ENCODE results near the gene ARRB2. TPM values are rescaled to one million over a fixed set of nuclear protein-coding genes. Genes with fewer than 3 reads are reported as not detected.

The ARRB2 gene
- total and polyA plus RNA-seq, 2 donors (not counting 3 experiments of a cell fraction or from before 2014, with no cell fraction given): 18.6 to 21.3 TPM

GRCh38 chr17:4708436-4708835, 2.0 kb upstream of the ARRB2 start:
- ChIA-PET CTCF (interaction anchor here (0.9 to 3.4 kb wide), 3 partner anchors 81 to 201 kb away, joined by 4 to 70 read pairs (median 27); partner anchors contain the start of genes CHRNE and GLTPD2), POLR2A (no interaction called here)
- H3K79me2 ChIP-seq (ENCODE audit: control insufficient read depth, insufficient read depth, low read length): peaks cover 4% of the 10 kb centered on the region
- peaks cover 20% of the 10 kb centered on the region for H3K4me1 ChIP-seq (ENCODE audit: control insufficient read depth, extremely low read depth, insufficient read depth, low read length)
- no TSS peak for BruUV-seq (replicated peaks)
- H3K36me3 ChIP-seq (ENCODE audit: control insufficient read depth in 2 of 2, extremely low read depth in 1 of 2, insufficient read depth in 2 of 2, low read length in 2 of 2): no peaks in the 10 kb centered on the region
- no peaks in the 10 kb centered on the region for H3K9me1 ChIP-seq (replicated peaks; ENCODE audit: control insufficient read depth, extremely low read depth, insufficient read depth, low read length)
- no peak overlapping the region for H3K4me2 ChIP-seq (ENCODE audit: insufficient read depth, low read length)
- FAIRE-seq (peak; percentile 72), DNase-seq (ENCODE audit: low read depth, low spot score) (no peak)
- no peaks in the 10 kb centered on the region for H3K9me3 ChIP-seq (replicated peaks; ENCODE audit: control insufficient read depth, insufficient read depth, low read length)
- intact Hi-C loops (cut with micrococcal nuclease) (no loop called here), dilution Hi-C loops (cut with MboI; ENCODE audit: extremely low pct_ligation_motif_present, low sequenced_read_pairs) (no loop called here)
- H4K20me1 ChIP-seq (replicated peaks; ENCODE audit: control insufficient read depth, extremely low read depth, insufficient read depth, low read length): no peaks in the 10 kb centered on the region
- H3K9ac ChIP-seq (replicated peaks; ENCODE audit: extremely low read depth, insufficient read depth, low read length): no peak overlapping the region
- no peak overlapping the region for H2AFZ ChIP-seq (ENCODE audit: low read depth, low read length)
- no peak overlapping the region for H3K27ac ChIP-seq (ENCODE audit: insufficient read depth, low read depth, low read length)
- no peak overlapping the region for H3K4me3 ChIP-seq (replicated peaks in 1 of 3; ENCODE audit: insufficient read depth in 1 of 3, low read depth in 1 of 3, low read length in 3 of 3)
- no peaks in the 10 kb centered on the region for H3K27me3 ChIP-seq (ENCODE audit: control insufficient read depth in 2 of 2, insufficient read depth in 2 of 2, low read length in 2 of 2)
- TF ChIP-seq POLR2AphosphoS5 (IDR thresholded peaks at IDR 0.05; ENCODE audit: insufficient read depth, low read depth, low read length): no peak
- TF ChIP-seq EZH2 (IDR thresholded peaks at IDR 0.05; ENCODE audit: borderline replicate concordance, low read depth, low read length, severe bottlenecking): no peak
- no peak for TF ChIP-seq GATA2 (IDR thresholded peaks at IDR 0.05; ENCODE audit: insufficient read depth, insufficient read length, low read depth, low read length)
- TF ChIP-seq POLR2A (IDR thresholded peaks at IDR 0.05; ENCODE audit: low read depth, low read length): no peak
- no peak for TF ChIP-seq FOS (IDR thresholded peaks at IDR 0.05; ENCODE audit: borderline replicate concordance, insufficient read depth, low read length)
- no peak for TF ChIP-seq MYC (IDR thresholded peaks at IDR 0.05; ENCODE audit: low read depth, low read length)
- TF ChIP-seq JUN (IDR thresholded peaks at IDR 0.05; ENCODE audit: borderline replicate concordance, insufficient read depth, insufficient read length, low read depth): no peak
- no peak for TF ChIP-seq CTCF (IDR thresholded peaks at IDR 0.05; ENCODE audit: extremely low read depth in 1 of 2, insufficient read depth in 1 of 2, low read depth in 1 of 2, low read length in 2 of 2)
- TF ChIP-seq MAX (IDR thresholded peaks at IDR 0.05; ENCODE audit: insufficient read depth, insufficient read length): no peak

Measured in endothelial cell of umbilical vein (primary cell).